ENCODE data around the gene LRRC4C.
A peak's percentile ranks its signal among the peaks of the same experiment; 100 is the strongest.

The LRRC4C gene

DNA sequence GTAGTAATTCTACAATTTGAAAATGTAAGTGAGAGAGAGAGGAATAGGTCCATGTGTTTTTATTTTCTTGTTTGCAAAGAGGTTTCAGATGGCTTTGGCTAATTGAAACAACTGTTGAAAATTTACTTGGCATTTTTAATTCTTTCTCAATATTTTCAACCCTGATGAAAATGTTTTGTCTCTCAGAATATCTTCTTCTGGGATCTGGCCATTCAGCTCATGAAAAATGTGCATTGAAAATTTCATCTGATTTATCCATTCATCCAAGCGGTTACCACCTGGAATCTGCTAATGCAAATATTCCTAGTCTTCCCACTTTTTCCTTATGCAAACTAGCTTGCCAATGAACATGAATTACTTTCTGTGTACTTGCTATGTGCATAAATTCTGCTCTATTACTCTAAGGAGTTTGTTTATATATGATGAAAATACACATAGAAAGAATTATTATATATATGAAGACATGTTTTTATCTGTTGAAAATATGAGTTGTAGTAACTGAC lies 621.2 kb downstream of the LRRC4C start:
- DNase-seq: no peak

DNA sequence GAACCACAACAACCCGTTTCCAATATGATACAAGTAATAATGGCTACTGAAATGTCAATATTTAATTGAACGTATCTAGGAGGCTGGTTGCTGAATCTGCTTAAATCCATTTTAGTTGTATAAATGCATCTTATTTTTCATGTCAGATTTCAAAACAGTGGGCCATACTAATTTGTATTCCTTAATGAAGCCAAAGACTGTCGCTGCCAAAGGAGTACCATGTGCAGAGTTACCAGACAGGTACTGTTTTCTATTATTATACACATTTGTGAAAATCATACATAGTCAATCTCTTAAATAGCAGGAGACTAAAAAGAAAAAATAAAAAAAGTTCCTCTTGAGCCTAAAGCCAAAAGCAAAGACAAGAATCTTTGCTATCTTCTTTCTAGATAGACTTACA lies 632.3 kb downstream of the LRRC4C start:
- no peak for DNase-seq

DNA sequence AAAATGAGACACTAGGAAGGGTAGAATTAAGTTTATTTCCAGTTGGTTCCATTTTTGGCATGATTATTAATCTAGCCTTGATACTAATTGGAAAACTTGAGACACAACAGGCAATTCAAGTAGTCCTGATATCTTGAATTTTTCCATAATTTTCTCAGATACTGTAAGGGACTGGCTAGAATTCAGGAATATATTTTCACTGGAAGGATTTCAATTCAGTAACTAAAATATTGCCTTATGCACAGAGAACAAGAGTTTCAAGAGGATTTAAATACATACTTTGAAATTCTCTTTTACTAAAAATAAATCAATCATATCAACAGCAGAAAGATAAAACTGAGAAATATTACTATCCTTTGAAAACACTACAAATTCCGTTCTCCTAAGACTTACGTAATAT lies 632.9 kb downstream of the LRRC4C start:
- no peak for DNase-seq

DNA sequence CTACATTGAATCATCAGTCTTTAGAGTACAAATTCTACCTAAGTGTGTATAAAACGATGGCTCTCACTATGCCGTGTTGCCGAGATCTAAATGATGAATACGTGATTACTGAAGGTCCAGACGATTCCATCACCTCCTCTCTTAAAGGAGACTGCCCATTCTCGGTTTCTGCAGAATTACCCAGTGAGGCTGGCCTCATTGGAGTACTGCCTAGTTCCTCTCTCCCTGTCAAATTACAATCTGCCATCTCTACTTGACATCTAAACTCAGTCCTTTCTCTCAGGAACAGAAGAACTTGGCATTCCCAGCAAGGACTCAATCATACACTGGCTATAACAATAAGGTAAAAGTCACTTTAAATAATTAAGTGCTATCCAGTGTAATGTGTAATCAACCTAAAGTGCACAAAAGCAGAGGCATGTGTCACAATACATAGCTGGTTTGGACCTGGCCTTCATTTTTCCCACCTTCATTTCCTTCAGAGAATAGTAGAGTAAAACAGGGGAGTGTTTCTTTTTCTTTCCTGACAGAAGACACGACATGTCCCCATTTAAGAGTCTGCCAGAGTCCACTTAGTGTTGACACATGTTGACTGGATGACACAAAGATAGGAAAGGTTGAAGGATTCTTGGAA lies 634.1 kb downstream of the LRRC4C start:
- no peak for DNase-seq

DNA sequence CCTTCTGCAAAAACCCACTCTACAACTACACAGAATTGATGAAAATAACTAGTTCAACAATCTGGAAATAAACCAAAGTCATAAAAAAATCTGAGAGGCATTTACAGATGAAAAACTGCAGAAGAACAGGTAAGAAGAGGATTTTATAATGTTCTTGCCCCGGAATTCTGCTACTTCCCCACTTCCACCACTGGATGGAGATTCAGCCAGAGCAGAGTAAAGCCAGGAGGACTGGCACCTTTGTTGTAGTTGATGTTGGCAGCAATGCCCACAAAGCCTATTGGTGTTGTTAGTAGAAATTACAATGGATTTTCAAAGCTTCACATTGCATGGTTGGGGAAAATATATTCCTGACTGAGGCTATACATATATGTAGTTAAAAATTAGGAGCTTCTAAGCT lies 640.2 kb downstream of the LRRC4C start:
- no peak for DNase-seq

DNA sequence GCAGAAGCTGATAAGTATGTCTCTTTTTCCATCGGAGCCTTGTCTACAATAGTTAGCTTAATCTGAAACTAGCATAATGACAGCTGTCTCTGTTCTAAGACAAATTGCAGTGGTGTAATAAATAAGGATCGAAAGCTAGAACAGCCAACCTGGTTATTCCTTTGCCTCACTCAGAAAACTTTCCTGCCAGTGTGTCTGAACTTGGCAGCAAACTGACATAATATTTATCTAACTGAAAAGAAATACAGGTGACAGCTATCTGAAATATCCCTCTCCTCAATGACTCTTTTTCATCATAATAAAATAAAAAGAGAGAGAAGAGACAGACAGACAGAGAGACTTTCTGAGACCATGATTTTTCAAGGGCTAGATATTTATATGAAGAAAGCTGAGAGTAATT lies 642.5 kb downstream of the LRRC4C start:
- DNase-seq: no peak

DNA sequence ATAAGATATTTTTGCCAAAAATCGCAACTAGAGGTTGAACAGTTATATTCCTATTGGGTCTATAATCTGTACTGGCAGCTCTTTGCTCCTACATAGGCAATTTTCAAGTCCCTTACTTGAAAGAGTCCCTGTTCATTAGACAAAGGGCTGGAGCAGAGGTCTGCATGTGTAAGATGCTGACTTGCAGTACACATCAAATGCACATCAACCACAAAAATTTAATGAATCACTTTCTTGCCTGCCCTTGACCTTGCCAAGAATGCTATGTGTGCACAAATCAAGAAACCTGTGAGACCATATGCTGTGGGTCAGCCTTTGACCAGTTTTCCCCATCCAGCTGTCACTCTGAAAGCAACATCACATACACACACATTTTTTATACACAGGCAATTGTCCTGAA lies 661.5 kb downstream of the LRRC4C start:
- DNase-seq: no peak

DNA sequence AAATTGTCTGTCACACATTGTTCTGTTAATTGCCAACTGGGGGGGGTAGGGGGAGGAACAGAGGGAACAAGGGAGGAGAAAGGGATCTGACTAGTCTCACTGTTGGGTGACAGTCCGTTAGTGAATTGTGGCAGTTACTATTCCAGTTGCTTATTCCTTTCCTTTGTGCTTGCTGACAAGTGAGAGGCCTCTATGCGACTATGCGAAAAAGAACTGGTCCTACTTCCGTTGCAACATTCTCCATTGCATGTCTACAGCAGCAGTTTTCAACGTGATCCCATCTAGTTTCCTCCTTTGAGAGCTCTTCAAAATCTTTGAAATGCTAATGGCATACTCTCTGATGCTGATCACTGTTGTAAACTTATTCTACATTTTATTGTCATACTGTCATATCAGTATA lies 672.2 kb downstream of the LRRC4C start:
- no peak for DNase-seq

DNA sequence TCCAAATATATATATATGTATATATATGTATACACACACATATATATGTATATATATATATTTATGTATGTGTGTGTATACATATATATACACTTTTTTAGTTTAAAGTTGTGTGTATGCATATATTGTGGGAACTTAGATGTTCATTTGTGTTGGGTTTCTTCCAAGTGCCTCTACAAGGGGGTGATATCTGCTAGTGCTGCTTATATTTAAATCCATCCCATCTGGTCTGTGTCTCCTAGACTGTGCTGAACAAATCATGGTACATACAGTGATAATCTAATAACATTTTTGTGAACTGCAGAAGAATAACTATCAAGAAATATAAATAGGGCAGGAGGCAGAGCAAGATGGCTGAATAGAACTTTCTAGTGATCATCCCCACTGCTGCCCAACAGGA lies 696.4 kb downstream of the LRRC4C start:
- no peak for DNase-seq

DNA sequence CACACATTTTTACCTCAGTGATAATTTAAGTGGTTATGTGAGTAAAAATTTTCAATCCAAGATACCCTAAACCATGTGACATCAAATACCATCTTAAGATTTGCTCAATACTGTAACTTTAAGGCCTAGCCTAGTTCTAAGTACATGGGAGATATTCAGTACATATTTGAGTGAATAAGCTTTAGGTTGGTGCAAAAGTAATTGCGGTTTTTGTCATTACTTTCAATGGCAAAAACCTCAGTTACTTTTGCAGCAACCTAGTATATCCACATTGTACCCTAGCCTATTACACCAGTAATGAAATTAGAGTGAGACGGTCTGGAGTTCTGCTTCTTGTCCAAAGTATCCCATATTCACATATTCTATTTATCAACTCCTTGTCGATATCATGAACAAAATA lies 700.1 kb downstream of the LRRC4C start:
- DNase-seq: no peak

DNA sequence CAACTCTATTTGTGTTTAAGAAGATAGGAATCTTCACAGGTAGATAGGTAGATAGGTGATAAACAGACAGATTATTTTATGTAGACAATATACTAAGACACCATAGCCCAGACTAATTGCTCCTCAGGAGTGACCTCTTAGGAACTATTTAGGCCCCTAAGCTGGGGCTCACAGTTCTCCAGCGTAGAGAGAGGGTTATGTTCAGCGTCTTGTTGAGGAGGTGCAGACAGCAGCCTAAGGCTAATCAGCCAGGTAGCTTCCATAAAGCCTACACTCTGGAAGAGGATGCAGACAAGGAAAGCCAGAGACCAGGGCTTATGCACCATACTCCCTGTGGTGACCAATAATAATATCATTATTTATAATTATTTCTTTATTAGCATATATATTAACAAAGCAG lies 705.2 kb downstream of the LRRC4C start:
- DNase-seq: no peak

DNA sequence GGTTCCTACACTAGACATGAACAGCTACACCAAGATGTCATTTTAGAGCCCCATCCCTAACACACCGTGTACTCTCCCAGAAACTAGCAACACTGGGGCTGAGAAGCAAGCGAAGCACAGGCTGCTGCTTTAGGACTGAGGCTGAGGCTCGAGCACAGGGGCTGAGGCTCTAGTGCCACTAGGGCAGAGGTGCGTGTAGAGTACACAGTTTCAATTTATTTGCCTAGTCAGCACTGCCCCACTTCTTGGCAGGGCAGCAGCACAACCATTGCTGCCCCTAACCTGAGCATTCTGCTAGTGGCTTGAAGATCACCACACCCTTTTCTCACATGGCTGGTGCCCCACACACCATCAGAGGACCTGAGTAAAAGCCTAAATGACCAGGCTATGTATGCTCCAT lies 713.2 kb downstream of the LRRC4C start:
- DNase-seq: no peak

DNA sequence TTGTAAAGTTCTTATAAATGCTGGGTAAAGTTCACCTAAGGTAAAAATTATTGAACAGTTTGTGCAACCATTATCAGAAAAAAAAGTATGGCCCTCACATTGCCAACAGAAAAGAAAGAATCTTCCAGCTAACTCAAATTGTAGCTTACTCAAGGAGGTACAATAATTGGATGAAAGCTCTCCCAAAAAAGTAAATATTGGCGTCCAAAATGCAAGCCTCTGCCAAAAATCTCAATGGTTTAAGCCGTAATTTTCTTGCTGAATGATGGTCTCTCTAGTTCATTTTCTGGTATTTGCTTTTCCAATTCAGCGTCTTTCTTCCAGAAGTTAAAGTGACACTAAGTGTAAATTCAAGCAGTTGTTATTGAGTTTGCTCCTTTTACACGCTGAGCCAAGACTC lies 727.3 kb downstream of the LRRC4C start:
- DNase-seq: no peak

DNA sequence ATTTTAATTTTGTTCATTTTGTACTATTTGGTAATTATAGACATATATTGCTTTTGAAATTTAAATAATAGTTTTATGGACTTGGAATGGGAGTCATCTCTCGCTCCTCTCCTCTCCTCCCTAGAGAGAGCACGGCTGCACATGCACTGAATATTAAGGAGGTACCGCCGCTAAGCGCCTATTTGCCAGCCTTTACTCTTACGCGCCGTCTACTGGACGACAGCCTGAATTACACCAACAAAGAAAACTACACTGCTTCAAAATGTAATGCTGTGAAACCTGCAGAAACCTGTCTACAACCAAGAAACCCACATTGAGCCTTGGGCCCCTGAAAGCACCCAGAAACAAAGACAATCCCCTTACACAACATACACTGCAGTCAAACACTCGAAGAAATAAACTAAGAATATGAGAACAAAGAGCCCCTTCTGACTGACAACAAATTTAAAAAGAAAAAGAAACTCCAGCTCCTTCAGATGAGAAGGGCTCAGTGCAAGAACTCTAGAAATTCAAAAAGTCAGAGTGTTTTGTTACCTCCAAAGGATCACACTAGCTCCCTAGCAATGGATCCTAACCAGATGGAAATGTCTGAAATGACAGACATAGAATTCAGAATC lies 737.2 kb downstream of the LRRC4C start:
- DNase-seq: peak; percentile 47

DNA sequence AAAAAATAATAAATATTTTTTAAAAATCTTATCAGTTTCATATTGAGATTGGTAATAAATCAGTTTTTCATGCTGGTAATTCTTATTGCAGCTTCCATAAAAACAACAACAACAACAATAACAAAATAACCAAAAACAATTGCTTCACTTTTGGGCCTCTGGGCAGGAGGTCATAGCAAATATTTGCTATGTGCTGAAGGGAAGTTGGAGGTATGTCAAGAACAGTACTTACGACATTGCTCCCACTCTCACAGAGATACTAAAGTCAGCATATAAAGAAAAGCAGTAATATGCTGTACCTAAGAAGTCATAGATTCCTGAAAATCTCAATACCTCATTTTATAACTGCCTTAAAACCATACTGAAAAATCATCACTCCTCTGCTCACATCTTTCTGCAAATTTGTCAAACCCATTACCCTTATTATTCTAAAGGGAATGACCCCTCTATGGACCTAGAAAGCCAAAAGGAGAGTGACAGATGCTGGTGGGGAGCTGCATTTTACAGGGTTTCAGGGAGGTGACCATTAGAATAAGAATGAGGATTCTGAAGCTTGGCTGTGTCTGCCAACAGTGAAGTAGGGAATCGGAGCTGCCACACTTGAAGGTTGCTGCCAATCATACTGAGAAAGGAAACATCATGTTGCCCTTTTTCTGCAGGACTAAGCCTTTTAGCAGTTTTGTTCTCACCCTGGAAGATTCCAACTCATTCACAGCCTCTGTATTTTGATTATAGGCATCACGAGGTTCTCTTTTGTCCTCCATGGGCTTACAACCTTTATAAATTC lies 742.9 kb downstream of the LRRC4C start:
- no peak for DNase-seq

DNA sequence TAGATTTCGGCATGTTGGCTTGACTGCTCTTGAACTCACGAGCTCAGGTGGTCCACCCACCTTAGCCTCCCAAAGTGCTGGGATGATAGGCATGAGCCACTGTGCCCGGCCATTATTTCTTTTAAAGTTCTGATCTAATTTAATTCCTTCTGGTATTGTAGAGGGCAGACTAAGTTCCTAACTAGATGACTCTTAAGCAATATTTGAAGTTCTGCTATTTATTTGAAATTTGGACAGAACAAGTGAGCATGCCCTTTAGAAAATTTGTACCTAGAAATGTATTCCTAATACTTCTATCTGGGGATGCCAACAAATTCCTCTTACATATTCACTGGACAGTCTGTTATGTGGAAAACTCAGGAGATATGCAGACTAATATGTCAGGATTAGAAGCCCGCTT lies 746.4 kb downstream of the LRRC4C start:
- no peak for DNase-seq

DNA sequence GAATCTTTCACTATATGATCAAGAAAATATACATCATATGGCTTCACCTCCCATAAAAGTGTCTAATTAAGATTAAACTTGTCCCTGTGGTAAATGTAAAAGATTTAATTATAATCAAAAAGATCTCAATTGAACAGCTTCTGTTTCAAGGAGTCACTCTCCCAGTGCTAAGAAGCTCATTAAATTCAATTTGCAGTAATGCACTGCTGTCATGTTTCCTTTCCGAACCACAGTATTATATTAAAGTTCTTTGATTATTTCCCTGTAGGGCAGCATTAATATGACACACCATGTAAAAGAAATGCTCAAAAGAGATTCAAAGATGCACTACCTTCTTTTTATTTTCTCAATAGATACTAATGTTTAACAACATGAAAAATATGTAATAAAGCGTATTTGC lies 758.4 kb downstream of the LRRC4C start:
- no peak for DNase-seq

DNA sequence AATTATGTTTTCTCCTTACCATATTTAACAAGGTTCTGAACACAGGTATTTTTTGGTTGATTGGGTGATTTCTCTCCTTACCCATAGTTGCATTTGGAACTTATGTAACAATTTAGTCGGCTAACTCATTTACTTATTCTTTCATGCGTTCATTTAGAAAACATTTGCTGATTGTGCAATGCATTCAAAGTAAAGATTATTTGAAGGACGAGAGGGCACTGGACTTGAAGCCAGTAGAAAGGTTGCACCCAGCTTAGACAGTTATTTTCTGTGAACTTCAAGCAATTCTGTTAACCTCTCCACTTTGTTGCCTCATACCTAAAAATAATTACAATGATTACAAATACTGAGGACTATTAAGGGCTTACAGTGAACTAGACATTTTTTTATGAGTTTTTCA lies 769.6 kb downstream of the LRRC4C start:
- no peak for DNase-seq

DNA sequence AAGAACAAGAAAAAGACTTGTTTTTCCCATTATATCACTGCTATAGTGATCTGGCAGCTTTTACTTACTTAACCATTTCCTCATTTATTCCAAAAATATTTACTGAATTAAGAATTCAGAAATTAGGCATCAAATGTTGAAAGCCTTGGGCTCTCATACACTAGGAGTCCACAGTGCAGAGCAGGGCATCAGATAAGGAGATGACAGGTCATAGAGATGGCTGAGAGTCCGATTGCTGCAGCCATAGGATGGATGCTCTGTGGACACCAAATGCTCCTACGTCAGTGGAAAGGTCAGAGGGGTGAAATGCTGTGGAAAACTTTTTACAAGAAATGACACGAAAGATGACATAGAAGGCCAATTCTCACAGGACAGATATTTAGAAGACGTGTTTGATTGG lies 771.1 kb downstream of the LRRC4C start:
- no peak for DNase-seq

DNA sequence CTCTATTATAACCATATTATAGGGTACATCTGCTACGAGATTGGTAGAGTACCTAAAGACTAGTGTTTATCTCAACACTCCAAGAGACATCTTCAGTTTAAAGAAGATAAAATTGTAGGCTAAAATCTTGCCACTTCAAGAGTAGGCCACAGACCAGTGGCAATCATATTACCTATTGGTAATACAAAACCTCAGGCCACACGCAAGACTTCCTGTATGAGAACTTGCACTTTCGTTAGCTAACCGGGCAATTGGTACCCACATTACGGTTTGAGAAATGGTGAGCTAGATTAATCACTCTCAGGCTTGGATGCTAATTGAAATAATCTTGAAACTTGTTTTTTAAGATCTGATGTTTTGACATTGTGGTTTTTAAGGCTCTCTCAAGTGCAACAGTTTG lies 772.7 kb downstream of the LRRC4C start:
- DNase-seq: no peak

DNA sequence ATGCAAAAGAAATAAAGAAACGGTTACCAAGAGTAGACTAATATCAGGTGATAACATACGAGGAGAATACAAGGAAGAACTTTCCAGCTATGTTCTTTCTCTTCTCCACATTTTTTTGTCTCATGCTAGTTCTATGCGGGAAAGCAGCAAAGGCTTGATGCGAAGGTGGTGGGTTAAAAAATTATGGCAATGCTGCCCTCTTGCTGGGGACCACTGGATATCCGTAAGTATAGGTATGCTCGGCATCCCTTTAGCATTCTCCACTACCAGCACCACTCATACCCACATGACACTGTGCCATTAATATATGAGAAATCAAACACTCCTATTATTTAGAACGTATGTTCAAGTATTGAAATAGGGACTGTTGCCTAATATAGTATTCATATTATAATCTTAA lies 776.4 kb downstream of the LRRC4C start:
- no peak for DNase-seq

DNA sequence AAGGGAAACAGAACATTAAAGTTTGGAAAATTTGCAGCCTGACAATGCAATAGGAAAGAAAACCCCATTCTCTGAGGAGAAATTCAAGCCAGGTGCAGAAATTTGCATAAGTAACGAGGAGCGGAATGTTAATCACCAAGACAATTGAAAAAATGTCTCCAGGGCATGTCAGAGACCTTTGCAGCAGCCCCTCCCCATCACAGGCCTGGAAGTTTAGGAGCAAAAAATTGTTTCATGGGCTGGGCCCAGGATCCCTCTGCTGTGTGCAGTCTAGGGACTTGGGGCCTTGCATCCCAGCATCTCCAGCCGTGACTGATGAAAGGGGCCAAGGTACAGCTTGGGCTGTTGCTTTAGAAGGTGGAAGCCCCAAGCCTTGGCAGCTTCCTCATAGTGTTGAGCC lies 780.2 kb downstream of the LRRC4C start:
- no peak for DNase-seq

DNA sequence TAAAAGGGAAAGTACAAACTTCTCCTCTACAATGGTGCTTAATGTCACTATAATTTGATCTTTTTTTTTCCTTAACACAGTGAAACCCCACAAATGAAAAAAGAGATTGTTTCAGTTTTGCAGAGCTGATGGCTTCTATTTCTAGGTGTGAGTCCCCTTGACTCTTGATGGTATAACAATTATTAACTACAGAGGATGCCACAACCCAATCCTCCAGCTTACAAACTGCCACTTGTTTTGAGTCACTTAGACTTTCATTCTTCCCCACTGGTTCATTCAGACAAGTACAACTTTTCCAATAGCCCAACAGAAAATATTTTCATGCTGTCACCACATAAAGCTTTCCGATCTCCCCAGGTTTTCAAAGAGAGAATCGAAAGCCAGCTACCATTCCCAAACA lies 812.2 kb downstream of the LRRC4C start:
- no peak for DNase-seq

DNA sequence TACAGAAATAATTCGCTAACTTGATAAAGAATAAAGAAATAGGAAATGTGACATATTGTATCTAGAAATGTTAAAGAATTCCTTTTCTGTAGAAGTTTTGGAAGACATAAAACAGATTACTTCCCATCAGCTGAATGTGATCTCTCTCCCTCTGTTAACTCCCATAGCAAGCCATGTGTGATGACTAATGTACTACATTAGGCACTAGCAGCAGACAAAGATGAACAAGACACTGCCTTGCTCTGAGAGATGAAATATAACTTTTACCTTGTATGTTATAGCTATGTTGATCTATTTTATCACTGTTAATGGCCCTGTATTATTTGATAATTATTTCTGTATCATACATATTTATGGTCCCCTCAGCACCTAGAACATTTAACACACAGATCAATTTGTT lies 817.2 kb downstream of the LRRC4C start:
- no peak for DNase-seq
